GM18508 (cell line): ENCODE results near the gene CSTB.
"Not testable (repeated sequence)": the region's sequence is repeated elsewhere in the genome, so short reads cannot be mapped to it uniquely, and the experiment has no call there.

Experiments
- ATAC-seq: cut with Tn5 transposase; IDR thresholded peaks from one replicate; pipeline ENCODE4 v1.9.1; 2021; ENCODE audit warnings: moderate number of reproducible peaks; ENCODE audit not compliant: insufficient read depth, unreplicated experiment

CSTB gene

DNA sequence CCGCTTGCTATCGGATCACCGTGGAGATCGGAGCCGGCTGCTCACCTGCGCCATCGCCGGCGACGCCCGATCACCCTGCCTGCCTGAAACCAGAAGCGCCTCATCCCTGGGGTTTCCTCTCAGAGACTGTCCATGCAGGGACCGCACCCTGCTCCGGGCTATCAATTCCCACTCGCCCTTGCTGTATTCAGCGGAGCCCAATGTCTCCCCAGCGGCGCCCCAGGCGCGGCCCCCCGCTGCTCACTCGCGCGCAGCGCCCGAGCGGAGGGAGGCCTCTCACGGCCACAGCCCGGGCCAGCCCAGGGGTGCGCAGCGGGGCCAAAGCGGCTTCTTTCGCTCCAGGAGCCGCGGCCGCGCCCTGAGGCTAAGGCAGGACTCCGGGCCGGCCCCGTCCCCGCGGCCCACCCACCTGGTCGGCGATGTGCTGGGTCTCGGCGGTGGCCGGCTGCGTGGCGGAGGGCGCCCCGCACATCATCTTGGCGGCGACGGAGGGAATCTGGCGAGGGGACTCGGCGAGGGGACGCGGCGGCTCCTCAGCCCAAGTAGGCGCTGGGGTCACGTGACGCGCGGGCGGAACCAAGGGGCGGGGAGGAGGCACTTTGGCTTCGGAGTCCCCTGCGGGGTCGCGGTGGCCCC lies at the start of gene CSTB:
Gene CSTB (minus strand): TSS at position 514 of the 636 bp plus-strand sequence. CDS start 39 bp downstream, at position 475.
- no peak for ATAC-seq

- no peak for ATAC-seq
Observed at GRCh38 chr21:43825242-43825935, 49.3 kb upstream of the CSTB start.

- no peak for ATAC-seq
Observed at GRCh38 chr21:43824333-43825241, 48.5 kb upstream of the CSTB start.

GRCh38 chr21:43822741-43823140 lies 46.6 kb upstream of the CSTB start:
- ATAC-seq: not testable (repeated sequence)

GRCh38 chr21:43822166-43822565 lies 46.1 kb upstream of the CSTB start:
- not testable (repeated sequence) for ATAC-seq

- no peak for ATAC-seq
Observed at GRCh38 chr21:43820466-43820865, 44.4 kb upstream of the CSTB start.

GRCh38 chr21:43819511-43820405 lies 43.6 kb upstream of the CSTB start:
- no peak for ATAC-seq

GRCh38 chr21:43818685-43819084 lies 42.6 kb upstream of the CSTB start:
- no peak for ATAC-seq

GRCh38 chr21:43817157-43818086 lies 41.3 kb upstream of the CSTB start:
- ATAC-seq: no peak

DNA sequence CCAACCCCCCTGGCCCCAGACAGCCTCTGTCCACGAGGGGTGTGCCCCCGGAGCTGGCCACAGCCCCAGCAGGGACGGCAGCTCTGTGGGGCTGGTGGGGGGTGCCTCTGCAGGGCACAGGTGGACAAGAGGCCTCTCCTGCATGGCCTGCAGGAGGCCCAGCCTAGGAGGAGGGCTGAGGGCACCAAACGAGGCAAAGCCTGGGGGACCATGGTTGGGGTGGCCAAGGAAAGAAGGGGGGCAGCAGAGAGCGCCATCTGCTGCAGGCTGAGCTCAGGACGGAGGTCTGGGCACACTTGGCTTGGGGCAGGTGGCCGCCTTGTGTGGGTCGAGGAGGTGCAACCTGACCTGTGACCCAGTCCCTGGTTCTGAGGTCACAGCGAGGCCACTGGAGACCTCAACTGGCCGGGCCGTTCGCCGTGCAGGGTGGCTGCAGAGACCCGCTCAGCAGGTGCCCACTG lies 40.5 kb upstream of the CSTB start:
- no peak for ATAC-seq

DNA sequence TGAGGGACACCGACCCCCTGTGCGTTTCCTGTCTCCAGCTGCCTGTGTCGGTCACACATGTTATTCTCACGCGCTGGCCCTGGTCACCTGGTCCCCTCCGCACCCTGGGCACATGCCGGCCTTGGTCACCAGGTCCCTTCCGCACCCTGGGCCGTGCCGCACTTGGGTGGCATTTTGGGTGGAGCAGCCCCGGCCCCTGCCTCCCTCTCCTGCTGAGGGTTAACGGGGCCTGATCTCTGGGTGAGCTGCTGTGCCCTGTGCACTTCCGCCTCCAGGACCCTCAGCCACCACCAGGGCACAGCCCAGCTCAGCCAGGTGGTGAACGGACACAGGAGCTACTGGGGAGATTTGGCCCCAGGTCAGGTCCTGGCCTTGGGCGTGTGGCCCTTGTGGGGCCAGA lies 39.9 kb upstream of the CSTB start:
- no peak for ATAC-seq

DNA sequence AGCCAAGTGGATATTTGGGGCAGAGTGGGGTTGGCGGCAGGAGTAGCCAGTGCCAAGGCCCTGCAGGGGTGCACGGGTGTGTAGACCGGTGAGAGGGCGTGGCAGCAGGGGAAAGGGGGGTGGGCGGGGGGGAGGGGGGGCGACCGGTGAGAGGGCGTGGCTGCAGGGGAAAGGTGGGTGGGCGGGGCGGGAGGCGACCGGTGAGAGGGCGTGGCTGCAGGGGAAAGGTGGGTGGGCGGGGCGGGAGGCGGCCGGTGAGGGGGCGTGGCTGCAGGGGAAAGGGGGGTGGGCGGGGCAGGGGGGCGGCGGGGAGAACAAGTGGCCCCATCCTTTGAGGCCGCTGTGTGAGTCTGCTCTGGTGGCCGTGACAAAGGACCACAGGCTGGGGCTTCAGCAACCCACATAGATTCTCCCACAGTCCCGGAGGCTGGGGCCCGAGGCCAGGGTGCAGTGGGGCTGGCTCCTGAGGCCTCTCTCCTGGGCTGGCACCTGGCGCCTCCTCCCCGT lies 39.1 kb upstream of the CSTB start:
- no peak for ATAC-seq

DNA sequence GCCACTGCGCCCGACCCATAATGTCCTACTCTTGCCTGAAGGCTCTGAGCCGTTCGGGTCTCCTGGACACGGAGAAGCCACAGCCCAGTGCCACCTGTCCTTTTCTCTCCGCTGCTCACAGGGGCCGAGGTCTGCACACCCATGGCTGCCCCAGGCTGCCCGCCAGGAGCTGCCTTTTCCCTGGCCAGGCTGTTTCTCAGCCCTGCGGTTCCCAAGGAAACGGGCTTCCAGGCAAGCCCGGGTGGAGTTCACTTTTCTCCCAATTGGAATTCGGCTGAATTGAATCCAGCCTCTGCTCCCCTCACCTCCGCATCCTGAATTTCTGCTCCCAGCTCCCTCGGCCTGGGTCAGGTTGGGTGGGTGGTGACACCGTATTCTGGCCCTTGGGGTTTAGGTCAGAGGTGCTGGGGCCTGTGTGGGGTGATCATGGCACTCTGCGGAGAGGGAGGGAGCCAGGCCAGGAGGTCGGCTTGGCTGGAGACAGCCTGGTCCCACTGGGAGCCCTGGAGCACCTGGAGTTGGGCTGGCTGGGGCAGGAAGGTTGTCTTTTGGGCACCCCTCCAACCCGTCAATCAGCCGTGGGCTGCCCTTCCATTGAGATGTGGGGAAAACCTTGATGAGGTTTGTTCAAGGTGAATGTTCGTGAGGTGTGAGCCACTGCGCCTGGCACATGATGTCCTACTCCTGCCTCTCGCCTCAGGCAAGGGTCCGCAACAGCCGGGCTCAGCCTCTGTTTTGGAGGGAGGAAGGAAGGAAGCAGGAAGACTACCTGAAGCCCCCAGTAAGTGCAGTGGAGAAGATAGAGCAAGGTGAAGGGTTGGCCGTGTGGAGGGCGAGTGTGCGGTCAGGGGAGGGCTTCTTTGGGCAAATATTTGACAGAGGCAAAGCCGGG lies 38.4 kb upstream of the CSTB start:
- ATAC-seq: no peak

- ATAC-seq: no peak
Observed at GRCh38 chr21:43813656-43813980, 37.5 kb upstream of the CSTB start.

DNA sequence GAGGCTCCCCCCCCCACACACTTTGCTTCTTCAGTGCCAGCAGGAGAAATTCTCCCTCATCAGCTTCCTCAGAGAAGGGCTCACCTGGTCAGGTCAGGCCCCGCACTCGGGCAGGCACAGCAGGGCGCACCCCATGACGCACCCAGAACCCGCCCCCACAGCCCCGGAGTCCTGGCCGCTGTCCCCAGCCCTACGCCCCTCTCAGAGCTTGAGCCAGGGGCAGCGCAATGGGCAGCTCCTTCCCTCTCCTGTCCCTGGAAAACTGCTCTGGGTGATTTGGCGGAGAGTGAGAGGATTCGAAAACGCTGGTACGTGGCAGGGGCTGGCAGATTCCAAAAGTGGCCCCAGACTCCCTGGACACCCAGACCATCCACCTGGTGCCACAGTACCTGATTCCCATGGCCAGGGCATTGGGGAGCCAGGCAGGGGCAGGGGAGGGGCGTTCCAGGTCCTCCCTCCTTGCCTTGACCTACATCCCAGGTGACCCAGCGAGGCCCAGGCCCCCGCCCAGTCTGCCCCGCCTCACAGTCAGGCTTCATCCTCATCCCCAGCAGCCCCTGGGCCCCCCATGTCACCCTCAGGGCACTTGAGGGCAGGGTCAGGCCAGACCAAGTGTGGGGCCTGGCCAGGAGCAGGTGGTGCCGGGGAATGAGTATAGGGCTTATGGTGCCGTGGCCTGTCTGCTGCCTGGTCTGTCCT lies 37.0 kb upstream of the CSTB start:
- no peak for ATAC-seq

- ATAC-seq: no peak
Observed at GRCh38 chr21:43812139-43812821, 36.2 kb upstream of the CSTB start.
